Thyroid gland (tissue), 4 donors: ENCODE measurements around the gene SYT9. TPM values are rescaled to one million over a fixed set of nuclear protein-coding genes. Genes with fewer than 3 reads are reported as not detected.

Source experiments
- DNase-seq, 2 donors: peaks; one replicate each; pipeline ENCODE4 v3.0.0-alpha.2; 2019
- H3K27ac ChIP-seq, 3 donors: fragments of 200-600 bp; sonication (generic); 1 replicate in 2 of 3; 2 replicates in 1 of 3; pipeline ENCODE4 v1.5.1; 2016 to 2019; ENCODE audit warnings: mild to moderate bottlenecking in 1 of 3, moderate library complexity in 1 of 3
- H3K27me3 ChIP-seq: fragments of 200-600 bp; sonication (generic); one replicate; pipeline ENCODE4 v1.5.1; 2019
- H3K36me3 ChIP-seq, 2 donors: fragments of 200-600 bp; sonication (generic); one replicate each; pipeline ENCODE4 v1.5.1; 2016 to 2019
- H3K4me1 ChIP-seq, 2 donors: fragments of 200-600 bp; sonication (generic); one replicate each; pipeline ENCODE4 v1.5.1; 2017 to 2019
- H3K4me3 ChIP-seq, 3 donors: fragments of 200-600 bp; sonication (generic); replicated peaks in 1 of 3; 1 replicate in 2 of 3; 2 replicates in 1 of 3; pipeline ENCODE4 v1.5.1; 2016; ENCODE audit warnings: mild to moderate bottlenecking in 1 of 3
- H3K9me3 ChIP-seq: fragments of 200-600 bp; sonication (generic); one replicate; pipeline ENCODE4 v1.5.1; 2017
- CTCF ChIP-seq, 6 experiments: fragments of 200-600 bp in 3 of 6; fragments of 450-650 bp in 3 of 6; sonication (generic) in 3 of 6; IDR thresholded peaks; one replicate each; pipeline ENCODE4 v1.5.1; 2016 to 2019; ENCODE audit warnings: antibody characterized with exemption in 6 of 6, mild to moderate bottlenecking in 2 of 6, inconsistent platforms in 1 of 6, moderate library complexity in 1 of 6
- POLR2A ChIP-seq, 2 donors: fragments of 450-650 bp; IDR thresholded peaks; one replicate each; pipeline ENCODE4 v1.6.1; 2017; ENCODE audit warnings: antibody characterized with exemption in 2 of 2, mild to moderate bottlenecking in 2 of 2, moderate library complexity in 1 of 2
- WGBS, 2 donors: methylation state at CpG; one replicate each; pipeline ENCODE4 v1.1.5; 2017; 5-methylcytosine and 5-hydroxymethylcytosine counted together
- intact Hi-C: fragments of 100-400 bp; cut with DNase I; formaldehyde crosslinking; loops from one replicate; pipeline ENCODE4 v1.15.1; 2023
- total RNA-seq, 4 donors: library from RNA; depleted of rRNA; stranded (reverse); fragments of >200 nt; gene quantifications; one replicate each; pipeline ENCODE4 v1.2.3, GENCODE V29; 2016

SYT9 gene
- total RNA-seq, 4 donors from 2014 or later: 1.3 to 7.6 (median 4.2) TPM

GRCh38 chr11:7511401-7511800 is 259.7 kb downstream of the SYT9 start:
- peak; percentile 92 to 94 for DNase-seq
- Histone ChIP-seq H3K36me3 (no peaks in the 10 kb centered on the region), H3K4me3 (no peak overlapping the region), H3K9me3 (no peaks in the 10 kb centered on the region), H3K4me1 (peaks cover 32 to 37% of the 10 kb centered on the region in 2 donors), H3K27ac (peak overlapping the region; percentile 97 to 100 (median 98)), H3K27me3 (no peaks in the 10 kb centered on the region)
- peak in 1 of 6 experiments; percentile 11 for TF ChIP-seq CTCF (IDR thresholded peaks at IDR 0.05)
- peak in 1 of 2 donors; percentile 55 for TF ChIP-seq POLR2A (IDR thresholded peaks at IDR 0.05)
- WGBS, 2 donors: 11 to 22% methylated on average over 5 of the region's 5 CpGs
- intact Hi-C loops: loop anchor here (10.0 kb wide), 1 partner anchor 63 kb away; no protein-coding TSS in a partner anchor

- H3K4me1 ChIP-seq: peaks cover 34 to 37% of the 10 kb centered on the region in 2 donors
- WGBS, 2 donors: 5 to 10% methylated on average over 14 to 16 of the region's 18 CpGs
- TF ChIP-seq POLR2A (IDR thresholded peaks at IDR 0.05) (peak in 1 of 2 donors; percentile 70), CTCF (IDR thresholded peaks at IDR 0.05) (peak in 3 of 6 experiments; percentile 29 to 47 (median 32))
- H3K9me3 ChIP-seq: no peaks in the 10 kb centered on the region
- DNase-seq: peak; percentile 94 to 95
- intact Hi-C loops: loop anchor here (10.0 kb wide), 1 partner anchor 62 kb away; no protein-coding TSS in a partner anchor
- no peaks in the 10 kb centered on the region for H3K36me3 ChIP-seq
- no peaks in the 10 kb centered on the region for H3K27me3 ChIP-seq
- H3K27ac ChIP-seq: peak overlapping the region; percentile 97 to 100 (median 98)
- peak overlapping the region in 1 of 3 donors; percentile 82 for H3K4me3 ChIP-seq
Observed at GRCh38 chr11:7512525-7513233, 261.0 kb downstream of the SYT9 start.

- WGBS, 2 donors: 0 to 1% methylated on average over 14 to 24 of the region's 79 CpGs
- DNase-seq: peak; percentile 93 to 96
- intact Hi-C loops: loop anchor here (10.0 kb wide), 1 partner anchor 61 kb away; no protein-coding TSS in a partner anchor
Observed at GRCh38 chr11:7513234-7514098, 261.8 kb downstream of the SYT9 start, which contains the start of gene PPFIBP2. TSS of gene PPFIBP2 (plus strand) at chr11:7513999. CDS start at chr11:7549476, 35,477 bp downstream.

GRCh38 chr11:7514099-7514591 is 262.4 kb downstream of the SYT9 start:
- TF ChIP-seq POLR2A (IDR thresholded peaks at IDR 0.05): no peak
- TF ChIP-seq CTCF (IDR thresholded peaks at IDR 0.05): no peak
- intact Hi-C loops: loop anchor here (10.0 kb wide), 1 partner anchor 61 kb away; no protein-coding TSS in a partner anchor
- no peaks in the 10 kb centered on the region for H3K27me3 ChIP-seq
- H3K36me3 ChIP-seq: no peaks in the 10 kb centered on the region
- peaks cover 34 to 37% of the 10 kb centered on the region in 2 donors for H3K4me1 ChIP-seq
- peak; percentile 38 to 48 for DNase-seq
- WGBS, 2 donors: 2 to 3% methylated on average over 8 to 17 of the region's 31 CpGs
- peak overlapping the region; percentile 97 to 100 (median 98) for H3K27ac ChIP-seq
- H3K4me3 ChIP-seq: peak overlapping the region; percentile 31 to 93 (median 82)
- no peaks in the 10 kb centered on the region for H3K9me3 ChIP-seq

More at GRCh38 chr11:7513234-7514098, 261.8 kb downstream of the SYT9 start, which contains the start of gene PPFIBP2:
- TF ChIP-seq CTCF (IDR thresholded peaks at IDR 0.05) (peak in 5 of 6 experiments; percentile 55 to 78 (median 65)), POLR2A (IDR thresholded peaks at IDR 0.05) (peak; percentile 59 to 95)
- H3K36me3 ChIP-seq: no peaks in the 10 kb centered on the region
- peaks cover 34 to 37% of the 10 kb centered on the region in 2 donors for H3K4me1 ChIP-seq
- H3K27ac ChIP-seq: peak within 1 kb of the TSS; percentile 97 to 100 (median 98)
- peak within 1 kb of the TSS; percentile 31 to 93 (median 82) for H3K4me3 ChIP-seq
- no peaks in the 10 kb centered on the region for H3K27me3 ChIP-seq
- no peaks in the 10 kb centered on the region for H3K9me3 ChIP-seq
